HG03097 (cell line): ENCODE measurements around the gene RILPL2.
"Not testable (repeated sequence)": the region's sequence is repeated elsewhere in the genome, so short reads cannot be mapped to it uniquely, and the experiment has no call there.

Source experiments
- ATAC-seq: cut with Tn5 transposase; IDR thresholded peaks from one replicate; pipeline ENCODE4 v1.9.1; 2021; ENCODE audit not compliant: unreplicated experiment, low FRiP score

Gene RILPL2

DNA sequence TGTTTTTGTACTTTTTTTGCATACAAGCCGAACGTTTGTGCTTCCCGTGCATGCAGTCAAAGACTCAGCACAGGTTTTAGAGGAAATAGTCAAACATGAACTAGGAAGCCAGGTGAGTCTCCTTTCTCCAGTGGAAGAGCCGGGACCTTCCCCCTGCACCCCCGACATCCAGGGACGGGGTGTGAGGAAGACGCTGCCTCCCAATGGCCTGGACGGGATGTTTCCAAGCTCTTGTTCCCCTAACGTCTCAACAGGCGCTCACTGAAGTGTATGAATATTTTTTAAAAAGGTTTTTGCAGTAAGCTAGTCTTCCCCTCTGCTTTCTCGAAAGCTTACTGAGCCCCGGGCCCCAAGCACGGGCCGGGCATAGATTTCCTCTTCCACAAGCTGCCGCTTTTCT, 28.6 kb downstream of the RILPL2 start:
- not testable (repeated sequence) for ATAC-seq

DNA sequence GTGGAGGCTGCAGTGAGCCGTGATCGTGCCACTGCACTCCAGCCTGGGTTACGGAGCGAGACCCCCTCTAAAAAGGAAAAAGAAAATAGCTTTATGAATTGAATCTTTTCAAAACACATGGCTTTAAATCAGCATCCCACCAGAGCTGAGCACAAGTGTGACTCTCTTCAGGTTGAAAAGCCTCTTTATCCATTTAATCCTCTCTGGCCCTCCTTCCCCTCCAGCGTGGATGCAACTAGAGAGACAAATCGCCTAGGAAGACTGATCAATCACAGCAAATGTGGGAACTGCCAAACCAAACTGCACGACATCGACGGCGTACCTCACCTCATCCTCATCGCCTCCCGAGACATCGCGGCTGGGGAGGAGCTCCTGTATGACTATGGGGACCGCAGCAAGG, 29.2 kb downstream of the RILPL2 start:
- ATAC-seq: not testable (repeated sequence)

DNA sequence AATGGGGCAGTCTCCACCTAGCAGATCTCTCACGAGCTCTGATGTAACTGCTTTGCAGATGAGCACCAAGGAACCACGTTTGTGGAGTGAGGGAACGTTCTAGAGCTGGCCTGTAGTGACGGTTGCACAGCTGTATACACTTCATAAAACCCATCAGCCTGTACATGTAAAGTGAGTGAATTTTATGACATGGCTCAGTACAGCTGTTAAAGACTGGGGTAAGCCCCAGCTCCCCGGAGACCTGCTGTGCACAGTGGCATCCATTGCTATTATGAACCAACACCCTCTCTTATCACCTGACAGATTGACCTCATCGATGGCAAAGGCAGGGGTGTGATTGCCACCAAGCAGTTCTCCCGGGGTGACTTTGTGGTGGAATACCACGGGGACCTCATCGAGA, 31.9 kb downstream of the RILPL2 start:
- no peak for ATAC-seq

DNA sequence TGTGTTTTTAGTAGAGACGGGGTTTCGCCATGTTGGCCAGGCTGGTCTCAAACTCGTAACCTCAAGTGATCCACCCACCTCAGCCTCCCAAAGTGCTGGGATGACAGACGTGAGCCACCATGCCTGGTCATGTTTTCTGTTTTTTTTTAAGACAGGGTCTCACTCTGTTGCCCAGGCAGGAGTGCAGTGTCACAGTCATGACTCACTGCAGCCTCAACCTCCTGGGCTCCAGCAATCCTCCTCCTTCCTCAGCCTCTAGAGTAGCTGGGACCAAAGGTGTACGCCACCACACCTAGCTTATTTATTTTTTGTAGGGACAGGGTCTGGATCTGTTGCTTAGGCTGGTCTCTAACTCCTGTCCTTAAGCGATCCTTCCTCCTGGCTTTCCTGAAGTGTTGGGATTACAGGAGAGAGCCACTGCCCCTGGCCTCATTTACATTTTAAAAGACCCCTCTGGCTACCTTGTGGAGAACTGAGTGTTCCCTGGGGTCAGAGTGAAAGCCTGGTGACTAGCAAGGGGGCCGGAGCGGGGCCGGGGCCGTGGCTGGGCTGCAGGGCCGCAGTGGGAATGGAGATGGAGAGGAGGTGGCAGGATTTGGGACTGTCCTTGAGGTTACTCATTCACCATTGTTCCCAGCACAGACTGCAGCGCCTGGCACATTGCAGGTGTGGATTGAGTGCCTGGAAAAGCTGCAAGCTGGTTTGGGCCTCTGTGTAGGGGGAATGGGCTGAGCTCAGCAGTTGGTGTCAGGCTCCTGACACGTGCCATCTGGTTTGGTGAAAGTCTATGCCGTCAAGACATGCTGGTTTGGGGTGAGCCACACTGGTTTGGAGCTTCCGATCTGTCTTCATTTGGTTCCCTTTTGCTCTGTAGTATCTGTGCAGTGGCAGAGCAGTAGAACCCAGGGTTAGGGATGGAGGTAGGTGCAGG, 34.5 kb downstream of the RILPL2 start:
- no peak for ATAC-seq

GRCh38 chr12:123399255-123399617, 37.2 kb downstream of the RILPL2 start:
- no peak for ATAC-seq

GRCh38 chr12:123398550-123399254, 37.8 kb downstream of the RILPL2 start:
- no peak for ATAC-seq

DNA sequence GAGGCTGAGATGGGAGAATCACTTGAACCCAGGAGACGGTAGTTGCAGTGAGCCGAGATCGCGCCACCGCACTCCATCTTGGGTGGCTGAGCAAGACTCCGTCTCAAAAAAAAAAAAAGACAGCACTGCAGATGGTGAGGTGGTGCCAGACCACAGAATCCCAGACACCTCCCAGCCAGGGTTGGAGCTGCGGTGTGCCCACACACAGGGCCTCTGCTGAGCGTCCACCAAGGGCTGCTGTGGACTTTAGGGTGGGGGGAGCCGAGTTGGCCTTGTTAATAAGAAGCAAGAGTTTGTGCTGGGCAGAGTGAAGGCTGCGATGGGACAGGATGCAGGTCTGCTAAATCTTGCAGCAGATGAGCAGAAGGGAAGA, 38.3 kb downstream of the RILPL2 start:
- no peak for ATAC-seq

- no peak for ATAC-seq
Measured at GRCh38 chr12:123397400-123397799, 39.1 kb downstream of the RILPL2 start.

- no peak for ATAC-seq
Measured at GRCh38 chr12:123396954-123397353, 39.5 kb downstream of the RILPL2 start.

DNA sequence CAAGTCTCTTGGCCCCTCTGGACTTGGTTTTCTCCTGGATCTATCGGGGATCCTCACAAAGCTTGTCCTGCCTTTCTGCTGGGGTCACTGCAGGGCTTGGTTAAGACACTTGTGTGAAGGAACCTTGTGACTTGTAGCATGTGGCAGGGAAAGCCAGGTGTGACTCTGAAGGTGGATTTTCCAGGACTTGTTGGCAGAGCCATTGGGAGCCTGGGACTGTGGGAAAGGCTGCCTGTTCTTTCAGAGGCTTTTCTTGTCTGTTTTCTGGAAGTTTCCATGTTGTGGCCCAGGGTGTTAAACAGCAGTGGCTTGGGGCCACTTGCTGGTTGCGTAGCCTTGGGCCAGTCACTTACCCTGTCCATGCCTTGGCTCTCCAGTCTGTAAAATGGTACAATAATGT, 39.9 kb downstream of the RILPL2 start:
- no peak for ATAC-seq

- ATAC-seq: no peak
Measured at GRCh38 chr12:123395236-123395635, 41.2 kb downstream of the RILPL2 start.

- ATAC-seq: no peak
Measured at GRCh38 chr12:123393747-123394146, 42.7 kb downstream of the RILPL2 start.

DNA sequence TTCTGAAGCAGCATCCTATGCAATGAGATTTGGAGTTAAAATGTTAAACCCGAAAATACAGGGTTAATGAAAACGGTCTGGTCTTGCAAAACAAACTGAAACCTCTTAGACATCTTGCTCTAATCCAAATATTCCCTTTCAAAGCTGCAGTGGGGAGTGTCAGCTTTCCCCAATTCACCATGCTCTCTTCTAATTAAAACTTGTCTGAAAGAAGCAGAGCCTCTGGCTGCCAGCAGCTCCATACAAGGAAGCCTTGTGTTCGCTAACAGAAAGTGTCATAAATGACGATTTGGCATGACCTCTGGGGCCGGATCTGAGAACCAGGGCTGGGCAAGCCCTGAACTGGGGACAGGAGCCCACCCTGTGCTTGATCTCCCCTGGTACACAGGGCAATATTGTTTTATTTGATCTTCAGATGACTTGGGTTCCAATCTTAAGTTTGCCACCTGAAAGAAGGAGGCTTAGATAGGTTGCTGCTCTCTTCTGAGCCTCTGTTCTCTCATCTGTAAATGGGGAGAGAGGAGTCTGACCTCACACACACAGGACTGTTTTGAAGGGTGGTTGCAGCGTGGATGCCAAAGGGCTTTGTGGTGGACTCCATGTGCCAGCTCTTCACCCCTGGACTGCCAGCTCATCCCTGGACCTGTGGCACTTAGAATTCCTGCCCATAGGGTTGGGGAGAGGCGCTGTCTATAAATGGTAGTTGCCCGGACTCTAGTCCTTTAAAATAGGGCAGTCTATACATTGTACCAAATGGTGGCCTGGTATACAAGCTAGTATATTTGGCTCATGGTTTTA, 44.7 kb downstream of the RILPL2 start:
- ATAC-seq: no peak

DNA sequence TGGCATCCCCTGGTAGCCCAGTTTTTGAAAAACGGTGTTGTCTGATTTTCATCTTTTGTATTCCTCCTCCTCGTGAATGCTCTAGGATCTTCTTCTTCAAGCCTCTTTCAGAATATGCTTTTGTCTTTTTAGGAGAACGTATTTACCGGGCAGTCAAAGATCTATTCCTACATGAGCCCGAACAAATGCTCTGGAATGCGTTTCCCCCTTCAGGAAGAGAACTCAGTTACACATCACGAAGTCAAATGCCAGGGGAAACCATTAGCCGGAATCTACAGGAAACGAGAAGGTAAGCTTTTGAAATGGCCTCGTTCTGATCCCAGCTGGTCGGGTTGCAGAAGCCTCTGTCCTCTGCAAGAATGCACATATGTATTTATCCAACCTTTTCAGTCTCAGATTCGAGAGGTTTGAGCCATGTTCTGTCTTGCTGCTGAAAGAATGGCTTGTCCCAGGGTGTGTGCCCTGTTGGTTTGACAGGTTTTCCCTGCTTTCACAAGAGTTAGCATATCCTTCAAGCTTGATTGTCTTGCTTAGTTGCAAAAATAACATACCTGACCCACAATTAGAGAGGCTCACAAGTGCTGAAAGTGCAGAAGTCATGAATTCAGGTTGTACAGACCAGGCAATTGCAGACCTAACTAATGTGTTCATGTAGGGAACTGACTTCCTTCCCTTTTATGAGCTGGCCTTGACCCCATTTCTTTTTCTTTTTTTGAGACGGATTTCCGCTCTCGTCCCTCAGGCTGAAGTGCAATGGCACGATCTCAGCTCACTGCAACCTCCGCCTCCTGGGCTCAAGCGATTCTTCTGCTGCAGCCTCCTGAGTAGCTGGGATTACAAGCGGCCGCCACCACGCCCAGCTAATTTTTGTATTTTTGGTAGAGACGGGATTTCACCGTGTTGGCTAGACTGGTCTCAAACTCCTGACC, 45.7 kb downstream of the RILPL2 start:
- ATAC-seq: no peak

DNA sequence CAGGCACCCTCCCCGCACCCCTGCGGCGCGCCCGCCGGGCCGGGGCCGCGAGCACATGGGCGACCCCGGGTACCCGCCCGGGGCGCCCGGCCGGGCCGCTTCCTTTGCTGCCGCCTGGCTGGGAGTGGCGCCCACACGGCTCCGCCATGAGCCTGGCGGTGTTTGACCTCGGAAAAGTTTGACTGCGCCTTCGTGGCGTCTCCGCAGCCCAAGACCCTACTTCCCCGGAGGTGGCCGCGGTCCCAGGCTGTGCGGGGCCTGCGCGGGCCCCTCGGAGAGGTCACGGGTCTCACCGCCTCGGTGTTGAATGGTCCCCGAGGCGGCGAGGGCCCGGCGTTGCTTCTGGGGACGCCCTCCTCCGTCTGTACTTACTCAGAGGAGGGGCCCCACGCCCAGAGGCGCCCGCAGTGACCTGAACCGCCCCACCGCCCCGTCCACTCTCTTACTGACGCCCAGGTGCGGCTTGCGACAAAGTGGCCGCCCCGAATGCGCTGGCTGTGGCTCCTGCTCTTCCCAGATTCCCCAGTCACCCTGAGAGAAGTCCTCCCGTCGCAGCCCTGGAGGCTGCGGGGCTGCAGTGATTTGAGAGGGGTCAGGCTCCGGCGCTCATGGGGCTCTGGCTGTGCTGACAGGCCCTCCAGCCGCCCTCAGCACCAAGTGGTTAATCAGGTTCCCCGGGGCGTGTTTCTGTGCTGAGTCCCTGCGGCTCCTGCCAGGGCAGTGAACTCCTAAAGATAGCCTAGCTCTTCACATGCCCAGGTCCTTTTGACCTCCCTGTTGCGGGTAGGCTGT, 46.7 kb downstream of the RILPL2 start:
- ATAC-seq: peak; percentile 12

DNA sequence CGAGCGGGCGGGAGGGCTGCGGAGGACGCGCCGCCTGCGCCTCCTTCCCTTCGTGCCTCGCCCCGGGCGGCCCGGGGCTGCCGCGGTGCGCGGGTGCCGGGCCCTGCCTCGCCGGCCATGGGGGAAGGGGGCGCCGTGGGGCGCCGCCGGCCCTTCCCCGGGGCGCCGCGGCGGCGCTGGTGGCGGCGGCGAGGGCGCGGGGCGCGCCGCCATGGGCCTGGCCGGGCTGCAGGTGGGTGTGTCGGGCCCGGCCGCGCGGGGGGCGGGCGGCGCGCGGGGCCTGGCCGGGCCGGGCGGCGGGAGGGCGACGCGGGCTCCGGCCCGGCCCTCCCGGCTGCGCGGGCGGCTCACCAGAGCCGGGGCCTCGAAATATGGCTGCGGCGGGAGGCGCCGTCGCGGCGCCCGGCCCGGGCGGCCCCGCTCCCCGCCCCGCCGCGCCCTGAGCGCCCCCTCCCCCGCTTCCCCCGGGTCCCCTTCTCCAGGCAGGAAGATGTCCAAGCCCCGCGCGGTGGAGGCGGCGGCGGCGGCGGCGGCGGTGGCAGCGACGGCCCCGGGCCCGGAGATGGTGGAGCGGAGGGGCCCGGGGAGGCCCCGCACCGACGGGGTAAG, 47.4 kb downstream of the RILPL2 start:
- peak; percentile 10 for ATAC-seq

DNA sequence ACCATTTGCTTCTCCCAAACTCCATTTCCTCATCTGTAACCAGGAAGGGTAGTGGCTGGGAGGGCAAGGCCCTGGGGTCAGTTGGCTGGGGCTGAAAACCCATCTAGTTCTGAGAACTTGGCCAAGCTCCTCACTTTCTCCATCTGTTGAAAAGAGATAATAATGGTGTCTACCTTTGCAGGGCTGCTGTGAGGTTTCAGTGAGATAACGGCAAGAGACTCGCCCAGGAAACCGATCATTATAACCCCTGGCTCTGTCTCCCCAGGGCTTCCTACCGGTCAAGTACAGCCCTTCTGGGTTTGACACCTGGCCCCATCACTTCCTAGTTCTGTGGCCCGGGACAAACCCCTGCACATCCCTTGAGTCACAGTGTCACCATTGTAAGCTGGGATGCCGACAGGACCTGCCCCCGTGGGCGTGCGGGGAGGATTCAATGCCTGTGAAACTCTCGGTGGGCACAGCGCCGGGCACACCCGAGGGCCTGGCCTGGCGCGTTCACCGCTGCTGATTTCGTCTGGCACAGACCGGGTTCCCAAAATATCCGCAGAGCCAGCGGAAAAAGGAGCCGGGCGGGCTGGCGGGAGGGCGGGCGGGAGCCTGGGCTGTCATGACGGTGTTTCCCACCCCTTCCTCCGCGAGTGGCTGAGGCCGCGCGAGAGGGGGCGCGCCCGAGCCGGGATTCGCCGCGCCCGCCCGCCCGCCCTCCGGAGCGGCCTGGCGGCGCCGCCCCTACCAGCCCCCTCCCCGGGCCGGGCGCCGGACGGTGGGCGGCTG, 48.1 kb downstream of the RILPL2 start:
- ATAC-seq: peak; percentile 32

DNA sequence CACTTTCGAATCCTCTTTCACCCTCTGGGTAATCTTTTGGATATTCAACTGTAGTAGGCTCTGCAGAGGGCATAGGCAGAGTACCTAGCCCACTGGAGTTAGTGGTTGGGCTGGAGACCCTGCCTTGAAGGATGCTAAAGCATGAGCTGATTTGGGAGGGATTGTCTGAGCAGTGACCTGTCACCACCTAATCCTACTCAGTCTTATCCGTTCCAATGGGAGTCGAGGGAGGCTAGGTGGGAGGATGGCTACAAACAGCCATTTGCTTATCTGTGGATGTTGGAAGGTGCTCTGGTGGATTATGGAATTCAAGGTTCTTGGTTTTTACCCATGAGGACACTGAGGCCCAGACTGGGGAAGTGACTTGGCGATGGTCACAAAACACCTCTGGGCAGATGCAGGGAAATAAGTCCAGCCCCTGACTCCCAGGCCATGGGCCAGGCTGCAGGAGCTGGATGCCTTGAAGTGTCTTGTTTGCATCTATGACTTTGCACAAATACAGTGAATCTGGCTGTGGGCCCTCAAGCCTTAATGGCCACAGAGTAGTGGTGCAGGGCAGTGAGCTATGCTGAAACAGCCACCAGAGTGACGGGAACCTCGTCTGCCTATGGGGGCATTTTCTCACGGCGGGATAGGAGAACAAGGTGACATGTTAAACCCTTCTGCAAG, 48.8 kb downstream of the RILPL2 start:
- no peak for ATAC-seq
